HG03575 (cell line): ENCODE data around the gene VPS13D.
"Not testable (repeated sequence)": the region's sequence is repeated elsewhere in the genome, so short reads cannot be mapped to it uniquely, and the experiment has no call there.

ENCODE experiments used
- ATAC-seq: cut with Tn5 transposase; IDR thresholded peaks from one replicate; pipeline ENCODE4 v1.9.1; 2021; ENCODE audit not compliant: unreplicated experiment, insufficient number of reproducible peaks, low FRiP score; ENCODE audit errors: extremely low read depth

VPS13D gene

GRCh38 chr1:12529640-12530174 is 299.9 kb downstream of the VPS13D start:
- ATAC-seq = no peak

GRCh38 chr1:12530462-12531178 is 300.8 kb downstream of the VPS13D start:
- no peak for ATAC-seq

- ATAC-seq = no peak
Observed at GRCh38 chr1:12531179-12531499, 301.3 kb downstream of the VPS13D start.

- ATAC-seq = no peak
Observed at GRCh38 chr1:12532405-12533315, 302.8 kb downstream of the VPS13D start.

- ATAC-seq = no peak
Observed at GRCh38 chr1:12536023-12536639, 306.3 kb downstream of the VPS13D start.

- no peak for ATAC-seq
Observed at GRCh38 chr1:12537294-12537693, 307.5 kb downstream of the VPS13D start.

GRCh38 chr1:12537906-12538461 is 308.2 kb downstream of the VPS13D start:
- no peak for ATAC-seq

GRCh38 chr1:12538536-12538935 is 308.7 kb downstream of the VPS13D start:
- not testable (repeated sequence) for ATAC-seq

- no peak for ATAC-seq
Observed at GRCh38 chr1:12539320-12539704, 309.5 kb downstream of the VPS13D start.

- ATAC-seq = no peak
Observed at GRCh38 chr1:12539705-12540579, 310.1 kb downstream of the VPS13D start.

GRCh38 chr1:12540580-12541273 is 310.9 kb downstream of the VPS13D start:
- ATAC-seq = no peak

GRCh38 chr1:12541274-12542137 is 311.7 kb downstream of the VPS13D start:
- ATAC-seq = no peak

- no peak for ATAC-seq
Observed at GRCh38 chr1:12542138-12542465, 312.3 kb downstream of the VPS13D start.

- ATAC-seq = no peak
Observed at GRCh38 chr1:12542616-12543592, 313.1 kb downstream of the VPS13D start.

GRCh38 chr1:12543740-12544154 is 313.9 kb downstream of the VPS13D start:
- no peak for ATAC-seq

- ATAC-seq = no peak
Observed at GRCh38 chr1:12544357-12544756, 314.5 kb downstream of the VPS13D start.
